Panc1 (cell line): ENCODE data around the gene METTL16.

Experiments used
- POLR2AphosphoS5 ChIP-seq: IDR thresholded peaks from 2 replicates; pipeline ENCODE4 v1.6.1; 2012; ENCODE audit warnings: mild to moderate bottlenecking, low read depth, low read length, moderate library complexity
- TF ChIP-seq, protein P1 (sequence below): fragments of 450-650 bp; IDR thresholded peaks from 2 replicates; pipeline ENCODE4 v1.5.1; 2017; ENCODE audit warnings: mild to moderate bottlenecking
- TF ChIP-seq, protein P2 (sequence below), 2 experiments: IDR thresholded peaks; 2 replicates each; pipeline ENCODE4 v1.6.1; 2011 to 2012; ENCODE audit warnings: low read depth in 2 of 2, control low read depth in 1 of 2, low read length in 1 of 2, mild to moderate bottlenecking in 1 of 2, moderate library complexity in 1 of 2; ENCODE audit not compliant: insufficient read depth in 1 of 2

DNA sequence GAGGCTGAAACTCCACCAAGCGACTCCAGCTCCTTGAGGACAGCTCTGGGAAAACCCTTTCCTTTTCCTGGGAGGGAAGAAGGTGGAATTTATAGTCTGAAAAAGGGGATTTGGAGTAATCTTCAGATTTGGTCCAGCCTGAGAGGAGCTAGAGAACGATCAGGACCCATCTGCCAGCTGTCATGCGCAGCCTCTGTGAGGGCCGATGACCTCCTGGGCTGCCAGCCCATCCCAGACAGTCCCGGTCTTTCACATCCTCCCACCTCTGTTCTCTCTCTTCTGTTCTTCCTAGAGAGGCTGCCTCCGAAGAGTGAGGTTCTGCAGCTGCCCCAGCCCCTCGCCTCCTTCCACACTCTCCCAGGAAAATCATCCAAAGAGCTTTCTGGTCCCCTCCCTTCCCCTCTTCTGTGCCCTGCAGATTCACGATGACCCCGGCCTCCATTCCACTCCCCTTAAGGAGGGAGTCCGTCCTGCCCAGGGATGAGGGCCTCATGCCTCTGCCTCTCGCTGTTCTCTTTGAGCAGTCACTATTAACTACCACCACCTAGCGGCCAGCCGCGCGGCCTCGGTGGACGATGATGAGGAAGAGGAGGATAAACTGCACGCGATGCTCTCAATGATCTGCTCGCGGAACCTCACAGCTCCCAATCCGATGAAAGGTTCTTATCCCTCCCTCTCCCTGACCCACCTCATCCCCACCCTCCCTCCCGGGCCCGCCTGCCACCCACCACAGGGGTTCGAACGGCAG lies 144.8 kb downstream of the METTL16 start:
- TF ChIP-seq POLR2AphosphoS5: no peak
- TF ChIP-seq, protein P1, sequence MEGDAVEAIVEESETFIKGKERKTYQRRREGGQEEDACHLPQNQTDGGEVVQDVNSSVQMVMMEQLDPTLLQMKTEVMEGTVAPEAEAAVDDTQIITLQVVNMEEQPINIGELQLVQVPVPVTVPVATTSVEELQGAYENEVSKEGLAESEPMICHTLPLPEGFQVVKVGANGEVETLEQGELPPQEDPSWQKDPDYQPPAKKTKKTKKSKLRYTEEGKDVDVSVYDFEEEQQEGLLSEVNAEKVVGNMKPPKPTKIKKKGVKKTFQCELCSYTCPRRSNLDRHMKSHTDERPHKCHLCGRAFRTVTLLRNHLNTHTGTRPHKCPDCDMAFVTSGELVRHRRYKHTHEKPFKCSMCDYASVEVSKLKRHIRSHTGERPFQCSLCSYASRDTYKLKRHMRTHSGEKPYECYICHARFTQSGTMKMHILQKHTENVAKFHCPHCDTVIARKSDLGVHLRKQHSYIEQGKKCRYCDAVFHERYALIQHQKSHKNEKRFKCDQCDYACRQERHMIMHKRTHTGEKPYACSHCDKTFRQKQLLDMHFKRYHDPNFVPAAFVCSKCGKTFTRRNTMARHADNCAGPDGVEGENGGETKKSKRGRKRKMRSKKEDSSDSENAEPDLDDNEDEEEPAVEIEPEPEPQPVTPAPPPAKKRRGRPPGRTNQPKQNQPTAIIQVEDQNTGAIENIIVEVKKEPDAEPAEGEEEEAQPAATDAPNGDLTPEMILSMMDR: no peak; the same call in 1 of the 2 replicates
- TF ChIP-seq, protein P2, sequence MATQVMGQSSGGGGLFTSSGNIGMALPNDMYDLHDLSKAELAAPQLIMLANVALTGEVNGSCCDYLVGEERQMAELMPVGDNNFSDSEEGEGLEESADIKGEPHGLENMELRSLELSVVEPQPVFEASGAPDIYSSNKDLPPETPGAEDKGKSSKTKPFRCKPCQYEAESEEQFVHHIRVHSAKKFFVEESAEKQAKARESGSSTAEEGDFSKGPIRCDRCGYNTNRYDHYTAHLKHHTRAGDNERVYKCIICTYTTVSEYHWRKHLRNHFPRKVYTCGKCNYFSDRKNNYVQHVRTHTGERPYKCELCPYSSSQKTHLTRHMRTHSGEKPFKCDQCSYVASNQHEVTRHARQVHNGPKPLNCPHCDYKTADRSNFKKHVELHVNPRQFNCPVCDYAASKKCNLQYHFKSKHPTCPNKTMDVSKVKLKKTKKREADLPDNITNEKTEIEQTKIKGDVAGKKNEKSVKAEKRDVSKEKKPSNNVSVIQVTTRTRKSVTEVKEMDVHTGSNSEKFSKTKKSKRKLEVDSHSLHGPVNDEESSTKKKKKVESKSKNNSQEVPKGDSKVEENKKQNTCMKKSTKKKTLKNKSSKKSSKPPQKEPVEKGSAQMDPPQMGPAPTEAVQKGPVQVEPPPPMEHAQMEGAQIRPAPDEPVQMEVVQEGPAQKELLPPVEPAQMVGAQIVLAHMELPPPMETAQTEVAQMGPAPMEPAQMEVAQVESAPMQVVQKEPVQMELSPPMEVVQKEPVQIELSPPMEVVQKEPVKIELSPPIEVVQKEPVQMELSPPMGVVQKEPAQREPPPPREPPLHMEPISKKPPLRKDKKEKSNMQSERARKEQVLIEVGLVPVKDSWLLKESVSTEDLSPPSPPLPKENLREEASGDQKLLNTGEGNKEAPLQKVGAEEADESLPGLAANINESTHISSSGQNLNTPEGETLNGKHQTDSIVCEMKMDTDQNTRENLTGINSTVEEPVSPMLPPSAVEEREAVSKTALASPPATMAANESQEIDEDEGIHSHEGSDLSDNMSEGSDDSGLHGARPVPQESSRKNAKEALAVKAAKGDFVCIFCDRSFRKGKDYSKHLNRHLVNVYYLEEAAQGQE (IDR thresholded peaks at IDR 0.05; ENCODE audit: insufficient read depth in 1 of 2, low read depth in 2 of 2, low read length in 1 of 2): no peak
